Measurements from ENCODE around the gene MAN2A1. TPM values are rescaled to one million over a fixed set of nuclear protein-coding genes. Genes with fewer than 3 reads are reported as not detected.
A peak's percentile ranks its signal among the peaks of the same experiment; 100 is the strongest.

The MAN2A1 gene
- total and polyA plus RNA-seq, 2 experiments from 2014 or later = 4.4 to 8.6 TPM

- no peaks in the 10 kb centered on the region for H3K4me1 ChIP-seq (ENCODE audit: low read depth)
- TF ChIP-seq CTCF (IDR thresholded peaks at IDR 0.05; ENCODE audit: low read depth, low read length) = no peak
- H3K4me3 ChIP-seq = no peak overlapping the region
- H3K27ac ChIP-seq = no peak overlapping the region
- H3K9me3 ChIP-seq (ENCODE audit: low read depth) = no peaks in the 10 kb centered on the region
- H3K27me3 ChIP-seq = no peaks in the 10 kb centered on the region
- H3K36me3 ChIP-seq = no peaks in the 10 kb centered on the region
- no peak for DNase-seq (ENCODE audit: low read depth in 1 of 2, low spot score in 1 of 2)
Observed at GRCh38 chr5:109792613-109793012, 102.9 kb downstream of the MAN2A1 start.

GRCh38 chr5:109803854-109804253 is 114.1 kb downstream of the MAN2A1 start:
- no peak overlapping the region for H3K4me3 ChIP-seq
- H3K27me3 ChIP-seq = no peaks in the 10 kb centered on the region
- no peaks in the 10 kb centered on the region for H3K36me3 ChIP-seq
- DNase-seq (ENCODE audit: low read depth in 1 of 2, low spot score in 1 of 2) = no peak
- H3K9me3 ChIP-seq (ENCODE audit: low read depth) = no peaks in the 10 kb centered on the region
- no peak for TF ChIP-seq CTCF (IDR thresholded peaks at IDR 0.05; ENCODE audit: low read depth, low read length)
- no peaks in the 10 kb centered on the region for H3K4me1 ChIP-seq (ENCODE audit: low read depth)
- no peak overlapping the region for H3K27ac ChIP-seq

GRCh38 chr5:109805472-109805871 is 115.7 kb downstream of the MAN2A1 start:
- Histone ChIP-seq H3K36me3 (no peaks in the 10 kb centered on the region), H3K27me3 (no peaks in the 10 kb centered on the region), H3K4me1 (ENCODE audit: low read depth) (no peaks in the 10 kb centered on the region), H3K4me3 (no peak overlapping the region), H3K9me3 (ENCODE audit: low read depth) (no peaks in the 10 kb centered on the region), H3K27ac (no peak overlapping the region)
- DNase-seq (ENCODE audit: low read depth in 1 of 2, low spot score in 1 of 2) = peak in 1 of 2 donors; percentile 19
- no peak for TF ChIP-seq CTCF (IDR thresholded peaks at IDR 0.05; ENCODE audit: low read depth, low read length)

- no peak for TF ChIP-seq CTCF (IDR thresholded peaks at IDR 0.05; ENCODE audit: low read depth, low read length)
- no peak overlapping the region for H3K4me3 ChIP-seq
- H3K36me3 ChIP-seq = no peaks in the 10 kb centered on the region
- DNase-seq (ENCODE audit: low read depth in 1 of 2, low spot score in 1 of 2) = peak in 1 of 2 donors; percentile 38
- H3K27me3 ChIP-seq = no peaks in the 10 kb centered on the region
- no peaks in the 10 kb centered on the region for H3K4me1 ChIP-seq (ENCODE audit: low read depth)
- no peaks in the 10 kb centered on the region for H3K9me3 ChIP-seq (ENCODE audit: low read depth)
- H3K27ac ChIP-seq = no peak overlapping the region
Observed at GRCh38 chr5:109805883-109806282, 116.2 kb downstream of the MAN2A1 start.

GRCh38 chr5:109812698-109813097 is 123.0 kb downstream of the MAN2A1 start:
- Histone ChIP-seq H3K4me1 (ENCODE audit: low read depth) (no peaks in the 10 kb centered on the region), H3K27ac (no peak overlapping the region), H3K27me3 (no peaks in the 10 kb centered on the region), H3K4me3 (no peak overlapping the region), H3K36me3 (no peaks in the 10 kb centered on the region), H3K9me3 (ENCODE audit: low read depth) (no peaks in the 10 kb centered on the region)
- DNase-seq (ENCODE audit: low read depth in 1 of 2, low spot score in 1 of 2) = no peak
- no peak for TF ChIP-seq CTCF (IDR thresholded peaks at IDR 0.05; ENCODE audit: low read depth, low read length)

- Histone ChIP-seq H3K9me3 (ENCODE audit: low read depth) (no peaks in the 10 kb centered on the region), H3K4me1 (ENCODE audit: low read depth) (no peaks in the 10 kb centered on the region), H3K27me3 (no peaks in the 10 kb centered on the region), H3K36me3 (no peaks in the 10 kb centered on the region), H3K27ac (no peak overlapping the region), H3K4me3 (no peak overlapping the region)
- no peak for TF ChIP-seq CTCF (IDR thresholded peaks at IDR 0.05; ENCODE audit: low read depth, low read length)
- DNase-seq (ENCODE audit: low read depth in 1 of 2, low spot score in 1 of 2) = no peak
Observed at GRCh38 chr5:109816732-109817131, 127.0 kb downstream of the MAN2A1 start.
